ENCODE data around the gene CORO6.

- TF ChIP-seq POLR2A (IDR thresholded peaks at IDR 0.05) (no peak), CTCF (IDR thresholded peaks at IDR 0.05) (no peak), EP300 (IDR thresholded peaks at IDR 0.05) (no peak), POLR2AphosphoS5 (IDR thresholded peaks at IDR 0.05) (no peak)
Measured at GRCh38 chr17:29616300-29617048, 6.2 kb downstream of the CORO6 start.
